GM23338 (cell line): ENCODE data around the gene VRK1. TPM values are rescaled to one million over a fixed set of nuclear protein-coding genes. Genes with fewer than 3 reads are reported as not detected.

Experiments used
- ATAC-seq: fragments of 200-7000 bp; cut with Tn5 transposase; 3 replicates; pipeline ENCODE4 v1.9.1; 2020
- DNase-seq: peaks from one replicate; pipeline ENCODE4 v3.0.0-alpha.2; 2015; ENCODE audit warnings: low spot score
- H2AFZ ChIP-seq: fragments of 200-600 bp; sonication (generic); 2 replicates; pipeline ENCODE4 v1.8.0; 2016; ENCODE audit warnings: antibody characterized with exemption, mild to moderate bottlenecking, moderate library complexity
- H3F3A ChIP-seq: fragments of 200-600 bp; sonication (generic); replicated peaks from 2 replicates; pipeline ENCODE4 v1.8.0; 2017; ENCODE audit warnings: antibody characterized with exemption, mixed run types, low read depth
- H3K27ac ChIP-seq: fragments of 200-600 bp; sonication (generic); 2 replicates; pipeline ENCODE4 v1.6.1; 2016; ENCODE audit warnings: low read depth
- H3K27me3 ChIP-seq: fragments of 200-600 bp; sonication (generic); 2 replicates; pipeline ENCODE4 v1.8.0; 2016; ENCODE audit warnings: mild to moderate bottlenecking, mixed run types, moderate library complexity; ENCODE audit not compliant: insufficient read depth
- H3K36me3 ChIP-seq: fragments of 200-600 bp; sonication (generic); 2 replicates; pipeline ENCODE4 v1.8.0; 2016; ENCODE audit warnings: mild to moderate bottlenecking; ENCODE audit not compliant: insufficient read depth
- H3K4me1 ChIP-seq: fragments of 200-600 bp; sonication (generic); 2 replicates; pipeline ENCODE4 v1.8.0; 2016; ENCODE audit warnings: mild to moderate bottlenecking, moderate library complexity; ENCODE audit not compliant: insufficient read depth
- H3K4me2 ChIP-seq: fragments of 200-600 bp; sonication (generic); 2 replicates; pipeline ENCODE4 v1.7.1; 2017; ENCODE audit warnings: mixed run types
- H3K4me3 ChIP-seq: fragments of 200-600 bp; sonication (generic); 2 replicates; pipeline ENCODE4 v1.6.1; 2016; ENCODE audit warnings: mixed run types
- H3K79me2 ChIP-seq: fragments of 200-600 bp; sonication (generic); replicated peaks from 2 replicates; pipeline ENCODE4 v1.8.0; 2017; ENCODE audit warnings: mild to moderate bottlenecking; ENCODE audit not compliant: insufficient read depth
- H3K9me2 ChIP-seq: fragments of 200-600 bp; sonication (generic); 2 replicates; pipeline ENCODE4 v1.8.0; 2017; ENCODE audit not compliant: insufficient read depth
- H4K20me1 ChIP-seq: fragments of 200-600 bp; sonication (generic); replicated peaks from 2 replicates; pipeline ENCODE4 v1.8.0; 2017; ENCODE audit warnings: mild to moderate bottlenecking; ENCODE audit not compliant: insufficient read depth
- H3K27ac Mint-ChIP-seq: 2 replicates; pipeline ENCODE4 v1.8.0; 2020; ENCODE audit warnings: inconsistent platforms, mild to moderate bottlenecking, moderate library complexity, mixed read lengths
- H3K27me3 Mint-ChIP-seq: 3 replicates; pipeline ENCODE4 v1.8.0; 2022; ENCODE audit warnings: low read depth, mild to moderate bottlenecking, moderate library complexity, mixed read lengths, inconsistent platforms; ENCODE audit not compliant: insufficient read depth, poor library complexity
- H3K36me3 Mint-ChIP-seq: 3 replicates; pipeline ENCODE4 v1.8.0; 2021; ENCODE audit warnings: low read depth, mild to moderate bottlenecking, inconsistent platforms, moderate library complexity, mixed read lengths
- H3K4me1 Mint-ChIP-seq: 3 replicates; pipeline ENCODE4 v1.8.0; 2020; ENCODE audit warnings: mild to moderate bottlenecking, inconsistent platforms, mixed read lengths
- H3K4me3 Mint-ChIP-seq: 3 replicates; pipeline ENCODE4 v1.8.0; 2021; ENCODE audit warnings: moderate library complexity, mild to moderate bottlenecking, inconsistent platforms, mixed read lengths
- H3K9me3 Mint-ChIP-seq: 3 replicates; pipeline ENCODE4 v1.8.0; 2020; ENCODE audit warnings: moderate library complexity, mild to moderate bottlenecking, inconsistent platforms, mixed read lengths
- CREB1 ChIP-seq: fragments of 250-450 bp; sonication (Bioruptor Pico); IDR thresholded peaks from 2 replicates; pipeline ENCODE4 v1.5.0; 2020; ENCODE audit warnings: low read depth, mild to moderate bottlenecking, moderate library complexity
- CTCF ChIP-seq, 2 experiments: fragments of 200-600 bp in 1 of 2; sonication (generic) in 1 of 2; conservative IDR thresholded peaks; 2 replicates each; pipeline versions ENCODE4 v1.5.1 to v1.6.1; 2016 to 2017; ENCODE audit warnings: antibody characterized with exemption in 2 of 2, low read depth in 2 of 2, mild to moderate bottlenecking in 2 of 2, moderate library complexity in 1 of 2
- ETS1 ChIP-seq: IDR thresholded peaks from 2 replicates; pipeline ENCODE4 v1.6.1; 2016; ENCODE audit warnings: antibody characterized with exemption
- EZH2phosphoT487 ChIP-seq: fragments of 200-600 bp; sonication (generic); IDR thresholded peaks from one replicate; pipeline ENCODE4 v1.8.1; 2018; ENCODE audit warnings: antibody characterized with exemption; ENCODE audit not compliant: unreplicated experiment
- JUNB ChIP-seq: IDR thresholded peaks from one replicate; pipeline ENCODE4 v1.6.1; 2016; ENCODE audit warnings: antibody characterized with exemption; ENCODE audit not compliant: unreplicated experiment
- NANOG ChIP-seq: IDR thresholded peaks from 2 replicates; pipeline ENCODE4 v1.6.1; 2016; ENCODE audit warnings: antibody characterized with exemption, borderline replicate concordance
- POLR2AphosphoS5 ChIP-seq: IDR thresholded peaks from 2 replicates; pipeline ENCODE4 v1.6.1; 2016; ENCODE audit warnings: antibody characterized with exemption, low read depth
- REST ChIP-seq: IDR thresholded peaks from one replicate; pipeline ENCODE4 v1.6.1; 2018; ENCODE audit warnings: antibody characterized with exemption; ENCODE audit not compliant: unreplicated experiment
- STAT1 ChIP-seq: IDR thresholded peaks from one replicate; pipeline ENCODE4 v1.6.1; 2016; ENCODE audit warnings: antibody characterized with exemption; ENCODE audit not compliant: unreplicated experiment
- ZNF114 ChIP-seq: fragments of 250-450 bp; sonication (Bioruptor Pico); IDR thresholded peaks from 2 replicates; pipeline ENCODE4 v1.5.0; 2020; ENCODE audit warnings: mild to moderate bottlenecking, moderate library complexity
- ZNF331 ChIP-seq: fragments of 250-450 bp; sonication (Bioruptor Pico); IDR thresholded peaks from 2 replicates; pipeline ENCODE4 v1.5.0; 2020; ENCODE audit warnings: low read depth, mild to moderate bottlenecking, moderate library complexity
- polyA plus RNA-seq: library from polyadenylated mRNA; unstranded; fragments of >200 nt; fragmentation: Nextera tagmentation; extraction: Ambion mirVana; gene quantifications from 2 replicates; pipeline ENCODE4 v1.2.1, GENCODE V29; 2016
- total RNA-seq: library from RNA; depleted of rRNA; stranded (reverse); fragments of >200 nt; shearing (Covaris generic); gene quantifications from 2 replicates; pipeline ENCODE4 v1.2.3, GENCODE V29; 2014

VRK1 gene
- total and polyA plus RNA-seq, 2 experiments from 2014 or later = 83.8 to 119 TPM

GRCh38 chr14:96832351-96832750 lies 35.2 kb downstream of the VRK1 start:
- H3K27me3 Mint-ChIP-seq = no peaks in the 10 kb centered on the region
- H3K27ac Mint-ChIP-seq = no peak overlapping the region
- no peak overlapping the region for H2AFZ ChIP-seq
- H3F3A ChIP-seq = no peaks in the 10 kb centered on the region
- H3K27ac ChIP-seq = no peak overlapping the region
- no peaks in the 10 kb centered on the region for H3K9me2 ChIP-seq
- H3K36me3 ChIP-seq = no peaks in the 10 kb centered on the region; the same call in 1 of the 2 replicates
- no peaks in the 10 kb centered on the region for H3K4me1 ChIP-seq
- TF ChIP-seq CTCF (conservative IDR thresholded peaks at IDR 0.05; ENCODE audit: low read depth in 2 of 2) (no peak), ETS1 (no peak)
- no peak overlapping the region for H3K4me3 Mint-ChIP-seq
- DNase-seq (no peak), ATAC-seq (no peak)
- peaks cover 10% of the 10 kb centered on the region; the same call in 2 of the 3 replicates for H3K4me1 Mint-ChIP-seq
- no peak overlapping the region for H3K4me2 ChIP-seq
- peaks cover 21% of the 10 kb centered on the region for H4K20me1 ChIP-seq
- H3K4me3 ChIP-seq = no peak overlapping the region
- H3K79me2 ChIP-seq = peaks cover 79% of the 10 kb centered on the region
- peaks cover 9% of the 10 kb centered on the region; the same call in 2 of the 3 replicates for H3K36me3 Mint-ChIP-seq
- no peaks in the 10 kb centered on the region for H3K9me3 Mint-ChIP-seq
- no peaks in the 10 kb centered on the region for H3K27me3 ChIP-seq

- ATAC-seq (no peak), DNase-seq (no peak)
- Histone ChIP-seq H3K36me3 (no peaks in the 10 kb centered on the region; the same call in 1 of the 2 replicates), H3K27me3 (no peaks in the 10 kb centered on the region), H4K20me1 (peaks cover 6% of the 10 kb centered on the region), H3K79me2 (peaks cover 41% of the 10 kb centered on the region), H3K27ac (no peak overlapping the region), H2AFZ (no peak overlapping the region), H3K4me1 (no peaks in the 10 kb centered on the region), H3K4me3 (no peak overlapping the region), H3K9me2 (no peaks in the 10 kb centered on the region), H3F3A (no peaks in the 10 kb centered on the region), H3K4me2 (no peak overlapping the region)
- Mint-ChIP-seq H3K9me3 (no peaks in the 10 kb centered on the region), H3K27ac (no peak overlapping the region), H3K27me3 (no peaks in the 10 kb centered on the region), H3K36me3 (peaks cover 27% of the 10 kb centered on the region; the same call in 2 of the 3 replicates), H3K4me3 (no peak overlapping the region), H3K4me1 (no peaks in the 10 kb centered on the region)
- TF ChIP-seq ZNF114 (CRISPR knock-in tag) (no peak), ZNF331 (CRISPR knock-in tag) (no peak), STAT1 (no peak), CTCF (conservative IDR thresholded peaks at IDR 0.05; ENCODE audit: low read depth in 2 of 2) (no peak), CREB1 (CRISPR knock-in tag) (no peak), REST (no peak), ETS1 (no peak), JUNB (no peak), EZH2phosphoT487 (no peak), POLR2AphosphoS5 (no peak), NANOG (no peak)
These were observed 41.3 kb downstream of the VRK1 start for GRCh38 chr14:96838449-96838848.
